Stimulated activated CD4-positive, alpha-beta T cell treated with anti-CD3 and anti-CD28 coated beads, Interleukin-2, amount 100 ng/mL, for 24 hours (primary cell): Measurements from ENCODE around the gene GATC.

ENCODE experiments used
- DNase-seq, 2 donors: peaks; one replicate each; pipeline ENCODE4 v3.0.0-alpha.2; 2020

Gene GATC, protein sequence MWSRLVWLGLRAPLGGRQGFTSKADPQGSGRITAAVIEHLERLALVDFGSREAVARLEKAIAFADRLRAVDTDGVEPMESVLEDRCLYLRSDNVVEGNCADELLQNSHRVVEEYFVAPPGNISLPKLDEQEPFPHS

DNA sequence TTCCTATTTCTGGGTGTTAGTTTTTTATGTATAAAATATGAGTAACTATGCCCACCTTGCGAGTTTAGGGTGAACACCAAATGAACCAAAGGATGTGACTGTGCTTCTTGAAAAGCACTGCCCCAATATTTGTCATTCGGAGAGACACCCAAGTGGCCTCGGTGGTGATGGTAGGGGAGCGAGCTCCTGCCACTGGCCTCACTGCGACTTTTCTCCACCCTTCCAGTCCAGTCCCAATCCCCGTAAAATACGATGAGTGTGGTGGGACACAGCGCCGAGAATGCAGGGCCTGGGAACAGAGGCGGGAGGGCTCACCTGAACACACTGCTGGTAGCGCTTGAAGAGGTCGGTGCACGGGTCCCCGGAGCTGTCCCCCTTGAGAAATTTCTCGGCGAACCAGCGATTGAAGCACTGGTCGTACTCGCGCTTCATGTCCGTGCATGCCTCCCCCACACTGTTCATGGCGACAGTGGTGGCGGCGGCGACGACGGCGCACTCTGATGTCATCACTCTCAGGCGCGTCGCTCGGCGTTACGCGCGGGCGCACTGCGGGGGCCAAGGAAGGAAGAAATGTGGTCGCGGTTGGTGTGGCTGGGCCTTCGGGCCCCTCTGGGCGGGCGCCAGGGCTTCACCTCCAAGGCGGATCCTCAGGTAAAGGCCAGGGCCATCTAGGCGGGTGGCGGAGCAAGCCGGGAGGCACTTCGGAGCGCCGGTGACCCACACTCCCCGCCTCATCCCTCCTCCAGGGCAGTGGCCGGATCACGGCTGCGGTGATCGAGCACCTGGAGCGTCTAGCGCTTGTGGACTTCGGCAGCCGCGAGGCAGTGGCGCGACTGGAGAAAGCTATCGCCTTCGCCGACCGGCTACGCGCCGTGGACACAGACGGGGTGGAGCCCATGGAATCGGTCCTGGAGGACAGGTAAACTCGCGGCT, at the start of gene GATC, which contains the start of gene TRIAP1:
Gene GATC, plus strand, starts transcription at position 534 of the 933 bp plus-strand sequence. Its CDS starts 37 bp downstream, at position 571.
Gene TRIAP1, minus strand, starts transcription at position 474 of the 933 bp plus-strand sequence. Its CDS starts 12 bp downstream, at position 462.
- DNase-seq, result peak; percentile 88 to 92

DNA sequence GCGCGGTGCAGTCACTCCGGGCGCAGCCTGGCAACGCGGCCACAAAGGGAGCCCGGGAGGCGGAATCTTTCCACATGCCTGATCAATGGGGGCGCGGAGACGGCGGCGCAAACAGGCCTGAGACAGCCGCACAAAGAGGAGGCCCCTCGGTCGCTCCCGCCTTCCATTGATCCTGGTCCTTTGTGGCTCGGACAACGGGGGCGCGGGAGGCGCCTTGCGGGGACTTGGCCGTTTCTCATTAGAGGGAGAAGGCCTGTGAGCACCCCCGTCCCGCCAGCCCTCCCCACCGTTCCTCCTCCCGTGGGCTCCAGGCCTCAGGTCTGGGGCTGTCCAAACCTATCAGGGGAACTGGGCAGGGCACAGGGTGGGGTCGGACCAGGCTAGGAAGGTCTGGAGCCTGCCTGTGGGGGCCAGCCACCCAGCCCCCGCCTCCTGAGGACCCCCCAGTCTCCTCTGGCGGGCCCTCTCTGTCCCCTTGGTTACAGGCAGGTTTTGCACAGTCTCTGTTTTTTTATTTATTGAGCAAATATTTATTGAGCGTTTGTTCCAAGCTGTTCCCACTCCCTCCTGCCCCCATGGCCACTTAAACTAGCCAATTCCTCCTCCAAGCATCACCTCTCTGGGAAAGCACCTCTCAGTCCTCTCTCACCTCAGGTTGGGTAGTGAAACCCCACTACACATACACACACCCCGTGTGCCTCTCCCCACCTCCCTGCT, 48.3 kb upstream of the GATC start:
- no peak for DNase-seq

DNA sequence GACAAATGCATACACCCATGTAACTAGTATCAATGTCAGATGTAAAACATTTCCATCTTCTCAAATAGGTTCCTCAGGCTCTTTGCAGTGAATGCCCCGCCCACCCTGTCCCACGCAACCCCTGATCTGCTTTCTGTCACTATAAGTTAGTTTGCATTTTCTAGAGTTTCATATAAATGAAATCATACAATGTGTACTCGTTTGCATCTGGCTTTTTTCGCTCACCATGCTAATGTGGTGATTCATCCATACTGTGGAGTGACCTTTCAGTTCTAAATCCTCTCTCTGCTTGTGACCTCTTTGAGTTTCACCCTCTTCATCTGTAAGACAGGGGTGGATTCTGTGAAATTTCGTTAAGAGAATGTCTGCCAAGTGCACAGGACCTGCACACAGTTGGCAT, 46.7 kb upstream of the GATC start:
- DNase-seq, result no peak

DNA sequence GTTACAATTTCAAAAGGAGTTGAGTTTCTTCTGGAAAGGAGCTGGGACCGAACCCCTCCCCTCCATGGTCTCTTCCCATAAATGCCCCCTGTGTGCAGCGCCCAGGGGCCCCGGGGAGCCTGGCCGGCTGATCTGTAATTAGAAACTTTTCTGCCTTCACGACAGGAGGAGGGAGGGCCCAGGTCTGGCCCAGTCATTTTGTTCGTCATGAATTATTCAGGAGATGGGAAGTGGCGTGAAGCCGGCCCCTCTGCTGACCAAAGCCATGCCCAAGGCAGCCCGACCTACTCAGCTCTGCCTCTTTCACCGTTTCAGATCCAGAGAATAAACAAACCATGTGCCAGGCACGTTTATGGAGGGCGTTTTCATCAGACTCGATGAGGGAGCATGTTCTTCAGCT, 44.0 kb upstream of the GATC start:
- no peak for DNase-seq

DNA sequence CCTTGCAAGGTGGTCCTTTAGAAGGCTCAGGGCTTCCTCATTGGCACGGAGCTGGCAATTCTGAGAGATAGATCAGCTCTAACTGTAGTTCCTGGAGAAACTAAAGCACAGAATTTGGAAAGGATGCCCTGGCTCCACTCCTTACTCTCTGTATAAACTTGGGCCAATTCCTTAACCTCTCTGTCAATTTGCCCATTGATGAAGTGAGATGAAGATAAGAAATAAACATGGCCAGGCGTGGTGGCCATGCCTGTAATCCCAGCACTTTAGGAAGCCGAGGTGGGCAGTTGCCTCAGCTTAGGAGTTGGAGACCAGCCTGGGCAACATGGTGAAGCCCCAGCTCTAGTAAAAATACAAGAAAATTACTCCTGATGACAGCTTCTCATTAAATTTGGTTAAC, 42.4 kb upstream of the GATC start:
- DNase-seq, result no peak

DNA sequence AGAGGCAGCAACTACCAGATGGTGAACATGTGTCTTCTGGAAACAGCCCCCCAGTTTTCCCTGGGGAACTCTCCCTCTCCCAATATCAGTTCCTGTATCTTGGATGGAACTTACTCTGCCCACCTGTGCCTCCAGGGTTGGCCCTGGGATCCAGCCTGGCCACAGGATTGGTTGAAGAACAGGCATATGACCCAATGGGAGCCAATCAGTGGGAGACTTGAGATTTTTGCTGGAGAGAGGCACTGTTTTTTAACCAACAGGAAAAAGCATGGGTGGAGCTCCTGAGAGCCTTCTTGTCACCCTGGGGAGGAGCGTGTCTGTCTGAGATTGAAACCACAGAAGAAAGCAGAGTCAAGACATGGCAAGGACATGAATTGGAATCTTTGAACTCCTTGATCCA, 42.0 kb upstream of the GATC start:
- DNase-seq, result no peak

DNA sequence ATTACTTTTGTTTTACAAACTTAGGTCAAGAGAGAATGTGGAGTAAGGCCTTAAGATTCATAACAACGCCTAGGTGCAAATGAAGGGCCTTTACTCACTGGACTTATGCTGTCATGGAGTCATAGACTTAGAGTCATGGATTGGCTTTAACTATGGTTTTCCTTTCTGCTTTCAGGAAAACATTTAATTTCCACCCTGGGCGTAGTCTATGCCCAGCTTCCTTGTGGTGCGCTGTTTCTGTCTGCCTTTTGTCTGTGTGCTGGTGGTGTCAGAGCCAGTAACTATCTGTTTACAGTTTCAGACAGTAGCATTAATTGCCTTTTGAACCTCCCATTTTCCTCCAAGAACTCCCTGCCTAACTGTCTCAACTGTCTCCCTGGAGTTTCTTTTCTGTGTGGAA, 40.2 kb upstream of the GATC start:
- DNase-seq, result no peak

DNA sequence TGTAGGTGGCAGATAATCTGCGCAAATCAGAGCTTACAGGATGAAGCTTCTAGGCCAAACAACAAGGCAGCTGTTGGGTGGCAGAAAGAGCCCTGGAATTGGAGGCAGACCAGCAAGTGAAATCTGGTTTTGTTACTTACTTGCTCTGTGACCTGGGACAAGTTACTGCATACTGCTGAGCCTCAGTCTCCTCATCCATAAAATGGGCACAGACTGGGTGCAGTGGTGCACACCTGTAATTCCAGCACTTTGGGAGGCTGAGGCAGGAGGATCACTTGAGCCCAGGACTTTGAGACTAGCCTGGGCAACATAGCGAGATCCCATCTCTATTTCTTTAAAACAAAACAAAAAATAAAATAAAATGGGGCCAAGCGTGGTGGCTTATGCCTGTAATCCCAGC, 39.7 kb upstream of the GATC start:
- DNase-seq, result no peak

DNA sequence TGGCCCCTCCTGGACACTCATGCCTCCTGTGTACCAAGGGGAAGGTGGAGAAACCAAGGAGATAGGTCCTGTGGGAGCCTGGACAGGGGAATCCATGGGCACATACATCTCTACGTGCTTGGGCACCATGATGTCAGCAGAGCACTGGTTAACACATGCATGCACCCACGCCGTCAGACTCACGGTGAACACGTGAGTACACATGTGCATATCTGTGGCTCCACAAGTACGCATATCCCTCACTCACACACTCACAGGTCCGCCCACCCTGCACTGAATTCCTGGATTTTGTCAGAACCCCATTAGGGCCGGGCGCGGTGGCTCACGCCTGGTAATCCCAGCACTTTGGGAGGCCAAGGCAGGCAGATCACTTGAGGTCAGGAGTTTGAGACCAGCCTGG, 37.5 kb upstream of the GATC start:
- no peak for DNase-seq

DNA sequence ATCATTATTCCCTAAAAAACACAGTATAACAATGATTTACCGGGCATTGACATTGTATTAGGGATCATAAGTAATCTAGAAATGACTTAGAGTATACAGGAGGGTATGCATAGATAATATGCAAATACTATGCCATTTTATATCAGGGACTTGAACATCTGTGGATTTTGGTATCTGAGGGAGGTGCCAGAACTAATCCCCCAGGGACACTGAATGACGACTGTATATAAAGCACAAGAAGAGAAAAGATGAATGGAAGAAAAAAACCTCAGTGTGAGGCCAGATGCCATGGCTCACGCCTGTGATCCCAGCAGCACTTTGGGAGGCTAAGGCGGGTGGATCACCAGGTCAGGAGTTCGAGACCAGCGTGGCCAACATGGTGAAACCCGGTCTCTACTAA, 33.8 kb upstream of the GATC start:
- DNase-seq, result no peak

DNA sequence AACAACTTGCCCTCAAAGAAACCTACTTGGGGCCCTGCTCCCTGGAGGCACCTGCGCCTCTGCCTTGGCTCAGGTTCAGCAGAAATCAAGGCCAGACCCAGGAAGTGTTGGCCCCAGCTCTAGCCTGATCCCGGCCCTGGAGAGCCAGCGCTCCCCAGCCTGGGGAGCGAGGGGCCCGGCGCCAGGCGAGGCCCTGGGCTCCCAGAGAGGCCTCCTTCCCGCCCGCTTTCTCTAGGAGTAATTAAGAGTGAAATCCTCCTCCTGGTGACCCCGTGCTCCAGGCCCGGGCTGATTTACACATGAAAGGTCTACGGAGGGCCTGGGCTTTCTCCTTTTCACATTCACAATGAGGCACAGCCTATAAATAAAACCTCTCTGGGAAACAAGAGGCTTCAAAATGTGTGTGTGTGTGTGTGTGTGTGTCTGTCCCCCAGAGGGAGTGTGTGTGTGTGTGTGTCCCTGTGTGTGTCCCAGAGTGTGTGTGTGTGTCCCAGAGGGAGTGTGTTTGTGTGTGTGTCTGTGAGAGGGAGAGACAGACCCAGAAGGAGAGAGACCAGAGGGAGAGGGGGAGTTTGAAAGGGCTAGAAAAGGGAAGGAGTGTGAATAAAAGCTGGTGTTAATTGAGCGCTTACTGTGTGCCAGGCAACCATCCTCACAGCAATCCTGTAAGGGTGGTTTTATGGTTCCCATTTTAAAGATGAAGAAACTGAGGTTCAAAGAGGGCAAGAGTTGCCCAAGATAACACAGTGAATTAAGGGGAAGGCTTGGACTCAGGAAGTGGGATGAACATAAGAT, 32.1 kb upstream of the GATC start:
- DNase-seq, result no peak

DNA sequence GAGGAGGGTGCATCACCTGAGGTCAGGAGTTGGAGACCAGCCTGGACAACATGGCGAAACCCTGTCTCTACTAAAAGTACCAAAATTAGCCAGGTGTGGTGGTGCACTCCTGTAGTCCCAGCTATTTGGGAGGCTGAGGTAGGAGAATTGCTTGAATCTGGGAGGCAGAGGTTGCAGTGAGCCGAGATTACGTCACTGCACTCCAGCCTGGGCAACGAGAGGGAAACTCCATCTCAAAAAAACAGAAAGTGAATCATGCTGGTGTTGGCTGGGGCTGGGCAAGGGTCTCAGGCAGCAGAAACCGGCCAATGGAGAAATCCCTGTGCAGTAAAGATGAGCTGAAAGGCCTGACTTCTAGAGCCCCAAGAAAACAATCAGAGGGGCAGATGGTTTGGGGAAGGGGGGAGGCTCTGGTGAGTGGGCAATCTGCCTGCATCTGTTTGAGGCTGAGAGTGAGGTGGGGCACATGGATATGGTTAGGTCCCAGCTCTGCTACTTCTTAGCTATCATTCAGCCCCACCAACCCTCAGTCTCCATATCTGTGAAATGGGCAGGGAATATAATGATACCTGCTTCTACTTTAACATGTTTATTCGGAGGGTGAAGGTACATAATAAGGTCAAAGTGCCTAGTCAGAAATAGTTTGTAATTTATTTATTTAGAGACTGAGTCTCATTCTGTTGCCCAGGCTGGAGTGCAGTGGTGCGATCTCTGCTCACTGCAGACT, 29.6 kb upstream of the GATC start:
- no peak for DNase-seq

DNA sequence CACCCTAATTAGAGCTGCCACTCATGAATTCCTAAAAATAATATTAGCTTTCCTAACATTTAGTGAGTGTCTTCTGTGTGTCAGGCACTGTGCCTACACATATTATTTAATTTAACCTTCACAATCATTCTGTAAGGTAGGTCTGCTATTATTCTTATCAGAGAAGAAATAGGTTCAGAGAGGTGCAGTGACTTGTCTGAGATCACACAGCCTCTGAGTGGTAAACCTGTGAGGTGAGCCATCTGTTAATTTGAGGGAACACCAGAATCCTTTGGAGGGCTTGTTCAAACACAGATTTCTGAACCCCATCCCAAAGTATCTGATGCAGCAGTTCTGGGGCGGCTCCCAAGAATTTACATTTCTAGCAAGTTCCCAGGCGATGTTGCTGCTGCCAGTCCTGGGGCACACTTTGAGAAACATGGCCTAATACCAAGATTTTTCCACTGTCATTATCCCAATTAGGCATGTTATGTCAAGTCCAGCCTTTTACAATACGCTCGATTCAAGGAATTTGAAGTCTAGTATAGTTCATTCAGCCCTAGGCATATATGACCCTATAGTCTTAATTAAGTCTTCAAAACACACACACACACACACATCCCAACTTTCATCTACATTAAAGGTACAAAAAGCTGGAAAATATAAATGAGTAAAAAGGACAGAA, 28.2 kb upstream of the GATC start:
- no peak for DNase-seq

DNA sequence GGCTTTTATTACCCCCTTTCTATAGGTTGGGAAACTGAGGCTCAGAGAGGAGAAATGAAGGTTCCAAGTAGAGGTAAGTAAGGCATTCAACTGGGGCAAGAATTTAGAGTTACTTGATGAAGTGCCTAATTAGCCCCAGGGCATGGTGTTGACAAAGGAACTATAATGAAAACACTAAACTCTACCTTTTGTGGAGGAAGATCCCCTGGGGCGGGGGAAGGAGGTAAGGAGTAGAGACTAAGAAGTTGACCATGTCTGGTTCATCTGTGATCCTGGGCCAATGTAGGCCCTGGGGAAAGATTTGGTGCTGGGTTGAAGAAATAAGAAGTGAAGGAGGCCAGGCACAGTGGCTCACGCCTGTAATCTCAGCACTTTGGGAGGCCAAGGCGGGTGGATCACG, 24.5 kb upstream of the GATC start:
- DNase-seq, result no peak

DNA sequence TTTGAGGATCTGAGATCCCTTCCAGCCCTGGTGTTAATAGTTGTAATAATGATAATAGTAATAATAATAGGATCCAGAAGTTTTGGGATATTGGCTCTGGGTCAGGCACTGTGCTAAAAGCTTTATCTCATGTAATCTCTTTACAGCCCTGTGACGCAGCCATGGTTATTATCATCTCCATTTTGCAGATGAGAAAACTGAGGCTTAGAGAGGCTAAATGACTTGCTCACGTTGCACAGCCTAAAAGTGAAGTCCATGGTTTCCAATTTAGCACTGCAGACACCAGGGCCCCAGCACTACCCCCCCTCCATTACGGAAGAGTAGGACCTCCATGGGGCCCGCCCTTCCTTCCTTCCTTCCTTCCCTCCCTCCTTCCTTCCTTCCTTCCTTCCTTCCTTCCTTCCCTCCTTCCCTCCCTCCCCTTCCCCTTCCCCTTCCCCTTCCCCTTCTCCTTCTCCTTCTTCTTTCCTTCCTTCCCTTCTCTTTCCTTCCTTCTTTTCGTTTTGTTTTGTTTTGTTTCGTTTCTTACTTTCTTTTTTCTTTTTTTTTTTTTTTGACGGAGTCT, 23.3 kb upstream of the GATC start:
- no peak for DNase-seq

DNA sequence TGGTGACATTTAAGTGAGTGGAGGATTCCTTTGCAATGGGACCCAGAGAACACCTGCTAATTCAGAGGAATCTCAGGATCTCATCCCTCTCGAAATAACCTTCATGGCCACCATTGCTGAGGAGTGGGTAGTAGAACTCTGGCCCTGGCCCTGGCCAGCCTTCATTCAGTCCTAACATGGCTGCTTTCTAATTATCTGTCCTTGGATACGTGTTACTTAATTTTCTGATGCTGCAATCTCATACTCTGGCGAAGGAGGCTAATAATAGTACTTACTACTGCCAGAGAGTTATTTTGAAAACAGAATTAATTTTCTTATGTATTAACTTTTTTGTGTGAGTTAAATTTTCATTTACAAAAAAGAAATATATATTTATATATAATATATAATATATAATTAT, 20.4 kb upstream of the GATC start:
- DNase-seq, result no peak

DNA sequence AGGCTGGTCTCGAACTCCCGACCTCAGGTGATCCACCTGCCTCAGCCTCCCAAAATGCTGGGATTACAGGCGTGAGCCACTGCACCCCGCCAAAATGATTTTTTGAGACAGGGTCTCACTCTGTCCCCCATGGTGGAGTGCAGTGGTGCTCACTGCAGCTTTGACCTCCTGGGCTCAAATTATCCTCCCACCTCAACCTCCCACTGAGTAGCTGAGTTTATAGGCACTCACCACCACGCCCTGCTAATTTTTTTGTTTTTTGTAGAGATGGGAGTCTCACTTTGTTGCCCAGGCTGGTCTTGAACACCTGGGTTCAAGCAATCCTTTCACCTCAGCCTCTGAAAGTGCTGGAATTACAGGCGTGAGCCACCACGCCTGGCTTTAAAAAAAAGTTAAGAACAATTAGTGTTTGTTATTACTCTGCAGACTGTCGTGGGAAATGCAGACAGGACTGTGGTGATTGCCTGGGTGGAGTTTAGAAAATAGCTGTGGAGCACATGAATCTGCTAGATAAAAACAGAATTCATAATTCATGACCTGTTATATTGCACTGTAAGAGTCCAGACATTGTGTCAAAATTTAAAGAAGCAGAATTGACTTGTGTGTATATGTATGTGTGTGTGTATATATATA, 17.5 kb upstream of the GATC start:
- DNase-seq, result no peak

DNA sequence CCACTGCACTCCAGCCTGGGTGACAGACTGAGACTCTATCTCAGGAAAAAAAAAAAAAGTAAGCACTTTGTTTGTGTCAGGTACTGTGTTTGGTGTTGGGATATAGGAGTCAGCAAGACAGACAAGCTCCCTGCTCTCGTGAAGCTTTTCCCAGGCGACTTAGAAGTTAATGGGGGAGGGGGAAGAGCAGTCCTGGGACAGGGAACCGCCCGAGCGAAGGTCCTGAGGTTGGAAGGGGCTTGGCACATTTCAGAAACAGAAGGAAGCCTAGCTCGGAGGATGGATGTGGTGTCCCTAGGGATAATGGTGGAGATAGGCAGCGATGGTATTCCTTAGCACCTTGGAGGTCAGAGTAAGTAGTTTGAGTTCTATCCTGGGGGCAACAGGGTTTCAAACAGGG, 16.9 kb upstream of the GATC start:
- no peak for DNase-seq

DNA sequence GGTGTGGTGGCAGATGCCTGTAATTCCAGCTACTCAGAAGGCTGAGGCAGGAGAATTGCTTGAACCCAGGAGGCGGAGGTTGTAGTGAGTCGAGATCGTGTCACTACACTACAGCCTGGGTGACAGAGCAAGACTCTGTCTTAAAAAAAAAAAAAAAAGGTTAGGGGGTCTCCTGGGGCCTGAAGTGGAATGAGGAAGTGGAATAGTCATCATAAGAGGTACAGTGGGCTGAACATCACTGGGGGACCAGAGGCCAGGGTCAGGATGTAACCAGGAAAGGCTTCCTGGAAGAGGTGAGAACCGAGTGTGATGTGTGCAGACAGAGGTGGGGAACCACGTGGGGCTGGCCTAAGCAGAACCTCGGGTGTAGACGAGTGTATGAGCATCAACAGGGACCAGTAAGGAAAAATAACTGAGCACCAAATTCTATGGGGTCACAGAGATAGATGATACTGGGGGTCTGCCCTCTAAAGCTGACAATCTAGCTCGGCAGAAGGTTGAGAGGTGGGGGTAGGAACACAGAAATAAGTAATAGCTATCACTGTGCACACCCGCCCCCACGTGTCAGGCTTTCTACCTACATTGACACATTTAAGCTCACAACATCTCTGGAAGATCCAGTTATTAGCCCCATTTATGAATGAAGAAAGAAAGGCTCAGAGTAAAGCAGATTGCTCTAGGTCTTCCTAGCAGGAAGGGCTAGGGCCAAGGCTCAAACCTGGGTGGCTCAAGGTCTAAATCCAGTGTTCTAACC, 13.3 kb upstream of the GATC start:
- no peak for DNase-seq
